MCF 10A (cell line): ENCODE data around the gene PACRG. TPM values are rescaled to one million over a fixed set of nuclear protein-coding genes. Genes with fewer than 3 reads are reported as not detected.
A peak's percentile ranks its signal among the peaks of the same experiment; 100 is the strongest.

Experiments
- BruUV-seq: library from RNA; stranded (reverse); fragments of 400-500 nt; replicated peaks from 2 replicates; lab custom pipeline; 2021; lab: Mats Ljungman, UMichigan
- CTCF ChIA-PET: fragments of 300-600 bp; sonication (Branson Sonifier 250); formaldehyde crosslinking; extraction: SDS; loops from one replicate; lab custom pipeline; 2021; ENCODE audit warnings: antibody characterized with exemption, inconsistent platforms; lab: Yijun Ruan, JAX
- POLR2A ChIA-PET: fragments of 300-600, 350-650 bp; sonication (Branson Sonifier 250); formaldehyde crosslinking; extraction: SDS; loops from one replicate; lab custom pipeline; 2020; ENCODE audit warnings: antibody characterized with exemption, inconsistent platforms; lab: Yijun Ruan, JAX
- DNase-seq: peaks from one replicate; pipeline ENCODE4 v3.0.0-alpha.2; 2018; ENCODE audit not compliant: unreplicated experiment
- H3K27ac Mint-ChIP-seq: one replicate; pipeline ENCODE4 v1.8.0; 2022; ENCODE audit warnings: mild to moderate bottlenecking, low read depth, mixed read lengths; ENCODE audit not compliant: unreplicated experiment
- H3K27me3 Mint-ChIP-seq: one replicate; pipeline ENCODE4 v1.8.0; 2022; ENCODE audit warnings: mixed read lengths; ENCODE audit not compliant: insufficient read depth, unreplicated experiment
- H3K36me3 Mint-ChIP-seq: one replicate; pipeline ENCODE4 v1.8.0; 2022; ENCODE audit warnings: mild to moderate bottlenecking, moderate library complexity, mixed read lengths; ENCODE audit not compliant: insufficient read depth, unreplicated experiment
- H3K4me1 Mint-ChIP-seq: one replicate; pipeline ENCODE4 v1.8.0; 2022; ENCODE audit warnings: mixed read lengths; ENCODE audit not compliant: insufficient read depth, unreplicated experiment
- H3K4me3 Mint-ChIP-seq: one replicate; pipeline ENCODE4 v1.8.0; 2022; ENCODE audit warnings: mild to moderate bottlenecking, moderate library complexity, mixed read lengths; ENCODE audit not compliant: unreplicated experiment
- H3K9me3 Mint-ChIP-seq: one replicate; pipeline ENCODE4 v1.8.0; 2022; ENCODE audit warnings: mixed read lengths; ENCODE audit not compliant: unreplicated experiment
- CTCF ChIP-seq: fragments of 200-600 bp; IDR thresholded peaks from one replicate; pipeline ENCODE4 v1.8.0; 2022; ENCODE audit warnings: antibody characterized with exemption, mild to moderate bottlenecking; ENCODE audit not compliant: unreplicated experiment
- intact Hi-C: fragments of 100-400 bp; cut with micrococcal nuclease; formaldehyde crosslinking; loops from 2 replicates; pipeline ENCODE4 v1.14.1; 2022
- total RNA-seq: library from RNA; stranded (reverse); gene quantifications from 2 replicates; pipeline ENCODE4 v1.2.3, GENCODE V29; 2022

Gene PACRG
- total RNA-seq, 1 experiment from 2014 or later, result not detected

- H3K27me3 Mint-ChIP-seq, result no peaks in the 10 kb centered on the region
- H3K27ac Mint-ChIP-seq, result no peak overlapping the region
- peaks cover 20% of the 10 kb centered on the region for H3K4me1 Mint-ChIP-seq
- no peaks in the 10 kb centered on the region for H3K9me3 Mint-ChIP-seq
- ChIA-PET CTCF (interaction anchor here (0.6 kb wide), 1 partner anchor 1571 kb away, joined by 3 read pairs; no protein-coding TSS in a partner anchor), POLR2A (interaction anchor here (0.9 kb wide), 1 partner anchor 36 kb away, joined by 5 read pairs; no protein-coding TSS in a partner anchor)
- TF ChIP-seq CTCF, result no peak
- peak; percentile 34 for DNase-seq
- no TSS peak for BruUV-seq
- intact Hi-C loops, result no loop called here
- H3K4me3 Mint-ChIP-seq, result no peak overlapping the region
- H3K36me3 Mint-ChIP-seq, result no peaks in the 10 kb centered on the region
These were observed 627.7 kb downstream of the PACRG start for GRCh38 chr6:163355426-163355991.

GRCh38 chr6:163356324-163356723 lies 628.5 kb downstream of the PACRG start:
- peak; percentile 56 for DNase-seq
- no peak overlapping the region for H3K27ac Mint-ChIP-seq
- H3K27me3 Mint-ChIP-seq, result no peaks in the 10 kb centered on the region
- H3K9me3 Mint-ChIP-seq, result no peaks in the 10 kb centered on the region
- no peak overlapping the region for H3K4me3 Mint-ChIP-seq
- ChIA-PET POLR2A (no interaction called here), CTCF (no interaction called here)
- peaks cover 20% of the 10 kb centered on the region for H3K4me1 Mint-ChIP-seq
- no peak for TF ChIP-seq CTCF
- H3K36me3 Mint-ChIP-seq, result no peaks in the 10 kb centered on the region
- BruUV-seq, result no TSS peak
- intact Hi-C loops, result no loop called here

GRCh38 chr6:163356743-163357142 lies 629.0 kb downstream of the PACRG start:
- intact Hi-C loops, result no loop called here
- POLR2A ChIA-PET, result no interaction called here
- TF ChIP-seq CTCF, result no peak

GRCh38 chr6:163364641-163365040 lies 636.9 kb downstream of the PACRG start:
- ChIA-PET POLR2A (interaction anchor here (0.6 kb wide), 1 partner anchor 61 kb away, joined by 3 read pairs; no protein-coding TSS in a partner anchor), CTCF (interaction anchor here (0.6 kb wide), 1 partner anchor 1880 kb away, joined by 3 read pairs; no protein-coding TSS in a partner anchor)
- Mint-ChIP-seq H3K9me3 (no peaks in the 10 kb centered on the region), H3K4me1 (no peaks in the 10 kb centered on the region), H3K27me3 (no peaks in the 10 kb centered on the region), H3K27ac (no peak overlapping the region), H3K4me3 (no peak overlapping the region), H3K36me3 (no peaks in the 10 kb centered on the region)
- no TSS peak for BruUV-seq
- no peak for TF ChIP-seq CTCF
- intact Hi-C loops, result no loop called here
- no peak for DNase-seq

More at GRCh38 chr6:163356743-163357142, 629.0 kb downstream of the PACRG start:
- DNase-seq, result no peak
- Mint-ChIP-seq H3K27ac (no peak overlapping the region), H3K36me3 (no peaks in the 10 kb centered on the region), H3K27me3 (no peaks in the 10 kb centered on the region), H3K9me3 (no peaks in the 10 kb centered on the region), H3K4me1 (peaks cover 20% of the 10 kb centered on the region), H3K4me3 (no peak overlapping the region)
- CTCF ChIA-PET, result no interaction called here
- no TSS peak for BruUV-seq

Other genes starting within 250 kb of the PACRG start
- 2.5 and 6.0 TPM in 2 replicates for gene PRKN, start 208 bp upstream of the PACRG start, total RNA-seq